ENCODE results near the gene MED23. TPM values are rescaled to one million over a fixed set of nuclear protein-coding genes. Genes with fewer than 3 reads are reported as not detected.

MED23 gene
- total RNA-seq, 2 experiments from 2014 or later: 23.9 to 25.3 TPM

DNA sequence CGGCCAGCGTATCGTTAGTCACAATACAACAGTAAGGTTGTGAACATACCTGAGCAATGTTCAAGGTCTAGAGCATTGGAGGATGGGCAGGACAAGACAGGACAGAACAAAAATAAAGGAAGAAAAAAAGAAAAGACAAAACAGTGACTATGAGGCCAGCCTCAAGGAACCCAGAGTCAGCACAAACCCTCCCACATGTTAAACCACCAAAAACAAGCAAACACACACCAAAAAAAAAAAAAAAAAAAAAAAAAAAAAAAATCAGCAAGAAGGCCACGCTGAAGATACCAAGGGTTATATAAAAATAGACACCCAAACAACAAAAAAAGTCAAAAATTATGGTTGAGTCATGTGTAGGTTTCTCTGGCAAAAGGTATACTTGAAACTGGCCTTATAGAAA is 12.8 kb downstream of the MED23 start:
- ATAC-seq (no peak), DNase-seq (no peak)
- ChIA-PET POLR2A (no interaction called here), CTCF (interaction anchor here (1.3 kb wide), 1 partner anchor 17 kb away, joined by 3 read pairs; no protein-coding TSS in a partner anchor)
- Mint-ChIP-seq H3K4me1 (ENCODE audit: low read depth) (peaks cover 2% of the 10 kb centered on the region), H3K36me3 (ENCODE audit: low read depth) (peaks cover 32% of the 10 kb centered on the region), H3K27ac (no peak overlapping the region), H3K9me3 (no peaks in the 10 kb centered on the region), H3K4me3 (no peak overlapping the region), H3K27me3 (no peaks in the 10 kb centered on the region)
- intact Hi-C loops (cut with micrococcal nuclease): no loop called here
- TF ChIP-seq, protein P1, sequence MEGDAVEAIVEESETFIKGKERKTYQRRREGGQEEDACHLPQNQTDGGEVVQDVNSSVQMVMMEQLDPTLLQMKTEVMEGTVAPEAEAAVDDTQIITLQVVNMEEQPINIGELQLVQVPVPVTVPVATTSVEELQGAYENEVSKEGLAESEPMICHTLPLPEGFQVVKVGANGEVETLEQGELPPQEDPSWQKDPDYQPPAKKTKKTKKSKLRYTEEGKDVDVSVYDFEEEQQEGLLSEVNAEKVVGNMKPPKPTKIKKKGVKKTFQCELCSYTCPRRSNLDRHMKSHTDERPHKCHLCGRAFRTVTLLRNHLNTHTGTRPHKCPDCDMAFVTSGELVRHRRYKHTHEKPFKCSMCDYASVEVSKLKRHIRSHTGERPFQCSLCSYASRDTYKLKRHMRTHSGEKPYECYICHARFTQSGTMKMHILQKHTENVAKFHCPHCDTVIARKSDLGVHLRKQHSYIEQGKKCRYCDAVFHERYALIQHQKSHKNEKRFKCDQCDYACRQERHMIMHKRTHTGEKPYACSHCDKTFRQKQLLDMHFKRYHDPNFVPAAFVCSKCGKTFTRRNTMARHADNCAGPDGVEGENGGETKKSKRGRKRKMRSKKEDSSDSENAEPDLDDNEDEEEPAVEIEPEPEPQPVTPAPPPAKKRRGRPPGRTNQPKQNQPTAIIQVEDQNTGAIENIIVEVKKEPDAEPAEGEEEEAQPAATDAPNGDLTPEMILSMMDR (IDR thresholded peaks at IDR 0.05): no peak

DNA sequence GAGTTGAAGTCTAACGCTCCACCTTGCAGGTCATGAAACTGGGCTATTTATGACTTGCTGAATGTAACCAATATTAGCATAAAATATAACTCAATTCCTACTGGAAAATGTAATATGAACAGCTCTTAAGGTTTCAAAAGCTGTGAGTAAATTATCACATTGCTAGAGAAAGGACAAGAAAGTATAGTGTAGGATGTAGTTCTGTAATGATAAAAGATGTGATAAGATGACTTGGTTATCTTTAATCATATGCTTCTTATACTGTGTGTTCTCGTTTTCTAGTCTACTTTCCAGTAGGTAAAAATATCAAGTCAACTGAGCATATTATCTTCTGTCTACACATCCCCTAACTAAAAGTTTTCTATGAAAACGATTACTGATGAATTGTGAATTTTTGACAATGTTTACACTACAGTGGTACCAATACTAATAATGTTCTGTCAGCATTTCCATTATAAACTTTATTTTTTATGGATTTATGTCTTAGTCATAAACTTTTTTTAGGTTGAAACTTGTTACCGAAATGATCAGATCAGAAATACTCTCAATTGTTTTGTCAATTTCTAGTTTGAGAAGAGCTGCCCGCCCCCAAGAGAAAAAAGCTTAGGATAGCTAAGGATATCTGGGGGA is 14.6 kb downstream of the MED23 start:
- POLR2A ChIA-PET: interaction anchor here (2.0 kb wide), 1 partner anchor 14 kb away, joined by 8 read pairs; the partner anchor contains the start of gene MED23
- intact Hi-C loops (cut with micrococcal nuclease): no loop called here
- TF ChIP-seq, protein P1 (IDR thresholded peaks at IDR 0.05): no peak
- no peaks in the 10 kb centered on the region for H3K27me3 Mint-ChIP-seq
- H3K9me3 Mint-ChIP-seq: no peaks in the 10 kb centered on the region
- CTCF ChIA-PET: interaction anchor here (1.0 to 3.7 kb wide), 3 partner anchors 9 to 15 kb away, joined by 3 to 36 read pairs (median 3); partner anchors contain the start of gene MED23
- H3K4me3 Mint-ChIP-seq: no peak overlapping the region
- H3K27ac Mint-ChIP-seq: no peak overlapping the region
- DNase-seq (no peak), ATAC-seq (no peak)
- peaks cover 2% of the 10 kb centered on the region for H3K4me1 Mint-ChIP-seq (ENCODE audit: low read depth)
- H3K36me3 Mint-ChIP-seq (ENCODE audit: low read depth): peaks cover 36% of the 10 kb centered on the region

DNA sequence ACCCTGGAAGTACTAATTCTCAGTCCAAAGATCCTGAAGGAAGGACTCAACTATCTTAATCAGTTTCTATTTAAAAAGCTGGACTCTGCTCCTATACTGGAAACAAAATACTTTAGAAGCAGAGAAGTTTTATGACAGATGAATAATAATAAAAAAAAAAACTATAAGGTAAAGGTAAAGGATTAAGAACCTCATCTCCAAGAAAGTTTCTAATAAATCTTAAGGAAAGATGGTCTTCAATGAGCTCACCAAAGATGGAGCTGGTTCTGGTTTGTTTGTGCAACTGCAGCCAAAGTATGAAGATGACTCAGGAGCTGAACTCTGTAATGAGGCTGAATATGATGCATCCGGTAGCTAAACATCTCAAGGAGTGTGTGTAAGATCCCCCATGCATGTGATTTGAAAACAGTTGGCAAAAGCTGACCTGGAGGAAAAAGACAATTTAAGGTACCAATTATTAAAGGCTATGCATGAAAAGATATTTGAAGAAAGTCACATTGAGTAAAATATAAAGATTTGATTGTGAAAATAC is 25.2 kb downstream of the MED23 start:
- ATAC-seq: no peak
- H3K9me3 Mint-ChIP-seq: no peaks in the 10 kb centered on the region

DNA sequence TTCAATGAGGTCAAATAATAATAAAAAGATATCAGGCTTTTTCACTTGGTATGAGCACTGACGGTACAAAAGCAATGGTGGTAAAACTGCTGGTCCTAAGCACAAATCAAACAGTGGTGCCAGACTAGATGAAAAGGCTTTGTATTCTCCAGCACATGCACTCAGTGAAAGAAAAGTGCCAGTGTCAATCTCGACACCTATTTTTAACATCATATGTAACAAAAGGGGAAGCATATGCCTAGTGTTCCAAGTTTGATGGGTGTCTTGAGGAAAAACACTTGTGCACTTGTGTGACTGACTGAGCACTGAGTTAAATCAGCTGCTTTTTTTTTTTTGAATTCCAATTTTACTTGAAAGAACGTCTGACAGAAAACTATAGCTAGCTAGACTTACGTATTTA is 27.3 kb downstream of the MED23 start:
- DNase-seq (no peak), ATAC-seq (no peak)
- ChIA-PET CTCF (interaction anchor here (1.0 kb wide), 1 partner anchor 28 kb away, joined by 3 read pairs; no protein-coding TSS in a partner anchor), POLR2A (no interaction called here)
- Mint-ChIP-seq H3K36me3 (ENCODE audit: low read depth) (peaks cover 28% of the 10 kb centered on the region), H3K4me1 (ENCODE audit: low read depth) (no peaks in the 10 kb centered on the region), H3K9me3 (no peaks in the 10 kb centered on the region), H3K27me3 (no peaks in the 10 kb centered on the region), H3K4me3 (no peak overlapping the region), H3K27ac (no peak overlapping the region)
- TF ChIP-seq, protein P1 (IDR thresholded peaks at IDR 0.05): no peak
- intact Hi-C loops (cut with micrococcal nuclease): no loop called here

More for the DNA sequence above, 25.2 kb downstream of the MED23 start:
- TF ChIP-seq, protein P1 (IDR thresholded peaks at IDR 0.05): no peak
- Mint-ChIP-seq H3K27me3 (no peaks in the 10 kb centered on the region), H3K4me3 (no peak overlapping the region), H3K27ac (no peak overlapping the region), H3K36me3 (ENCODE audit: low read depth) (peaks cover 34% of the 10 kb centered on the region), H3K4me1 (ENCODE audit: low read depth) (no peaks in the 10 kb centered on the region)
- POLR2A ChIA-PET: no interaction called here
- DNase-seq: no peak
- intact Hi-C loops (cut with micrococcal nuclease): no loop called here
- CTCF ChIA-PET: interaction anchor here (0.6 to 2.3 kb wide), 4 partner anchors 10 to 578 kb away, joined by 3 to 7 read pairs (median 3); partner anchors contain the start of gene MED23

GRCh38 chr6:131597446-131597845 is 30.6 kb downstream of the MED23 start:
- ATAC-seq: no peak
- TF ChIP-seq, protein P1 (IDR thresholded peaks at IDR 0.05): peak; percentile 26
- DNase-seq: no peak
- Mint-ChIP-seq H3K9me3 (no peaks in the 10 kb centered on the region), H3K36me3 (ENCODE audit: low read depth) (peaks cover 34% of the 10 kb centered on the region), H3K4me1 (ENCODE audit: low read depth) (no peaks in the 10 kb centered on the region), H3K4me3 (no peak overlapping the region), H3K27ac (no peak overlapping the region), H3K27me3 (no peaks in the 10 kb centered on the region)
- CTCF ChIA-PET: interaction anchor here (0.9 to 2.3 kb wide), 5 partner anchors 13 to 713 kb away, joined by 3 to 10 read pairs (median 3); partner anchors contain the start of gene MED23
- intact Hi-C loops (cut with micrococcal nuclease): no loop called here
- POLR2A ChIA-PET: interaction anchor here (0.8 to 1.0 kb wide), 2 partner anchors 19 to 30 kb away, joined by 3 to 4 read pairs; partner anchors contain the start of gene MED23

Measured in activated CD8-positive, alpha-beta T cell treated with anti-CD3 and anti-CD28 coated beads for 36 hours (primary cell).